SIG-M5 (cell line): ENCODE results near the gene STARD6.
"Not testable (repeated sequence)": the region's sequence is repeated elsewhere in the genome, so short reads cannot be mapped to it uniquely, and the experiment has no call there.

Experiments
- DNase-seq: peaks from one replicate; lab custom pipeline; 2025; lab: John Stamatoyannopoulos, UW

Gene STARD6, protein sequence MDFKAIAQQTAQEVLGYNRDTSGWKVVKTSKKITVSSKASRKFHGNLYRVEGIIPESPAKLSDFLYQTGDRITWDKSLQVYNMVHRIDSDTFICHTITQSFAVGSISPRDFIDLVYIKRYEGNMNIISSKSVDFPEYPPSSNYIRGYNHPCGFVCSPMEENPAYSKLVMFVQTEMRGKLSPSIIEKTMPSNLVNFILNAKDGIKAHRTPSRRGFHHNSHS

DNA sequence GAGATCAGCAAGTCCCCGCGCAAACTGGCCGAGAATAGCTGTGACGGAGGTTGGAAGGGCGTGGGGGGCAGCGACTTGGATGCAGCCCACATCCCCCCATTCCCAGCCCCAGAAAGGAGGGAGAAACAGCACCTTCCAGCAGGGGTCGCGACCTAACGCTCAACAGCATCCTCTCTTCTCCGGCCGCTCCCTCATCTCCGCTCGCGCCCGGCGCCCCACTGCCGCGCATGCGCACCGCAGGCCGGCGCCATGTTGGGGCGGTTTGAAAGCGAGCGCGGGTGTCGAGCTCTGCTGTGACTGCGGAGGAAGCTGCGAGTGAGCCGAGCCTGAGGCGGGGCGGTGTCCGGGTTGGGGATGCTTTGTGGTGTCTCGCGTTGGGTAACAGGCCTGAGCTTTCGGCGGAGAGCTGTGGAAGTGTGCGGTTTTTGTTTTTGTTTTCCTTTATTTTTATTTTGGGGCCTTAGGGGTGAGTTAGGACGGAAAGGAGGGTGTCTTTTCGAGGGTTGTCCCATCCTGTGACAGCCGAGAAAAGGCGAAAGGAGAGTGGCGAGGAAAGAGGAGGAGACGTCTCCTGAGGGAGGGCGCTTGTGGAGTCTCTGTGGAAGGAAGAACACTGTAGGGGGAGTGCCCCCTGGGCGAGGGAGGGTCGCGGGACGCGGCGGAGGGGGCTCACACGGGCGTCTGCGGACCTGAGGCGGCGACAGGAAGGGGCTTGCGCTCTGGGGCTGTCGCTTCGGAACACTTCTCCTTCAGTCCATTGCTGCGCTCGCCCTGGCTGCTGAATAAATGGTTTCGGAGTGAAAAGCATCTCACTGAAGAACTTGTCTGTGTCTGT, at the start of gene STARD6, which contains the start of gene C18orf54:
TSS of gene STARD6 (minus strand) at position 199 of the 835 bp plus-strand sequence. CDS start 3,285 bp downstream, outside the sequence.
TSS of gene C18orf54 (plus strand) at position 247 of the 835 bp plus-strand sequence. CDS start 2,667 bp downstream, outside the sequence.
- DNase-seq: peak; percentile 21

DNA sequence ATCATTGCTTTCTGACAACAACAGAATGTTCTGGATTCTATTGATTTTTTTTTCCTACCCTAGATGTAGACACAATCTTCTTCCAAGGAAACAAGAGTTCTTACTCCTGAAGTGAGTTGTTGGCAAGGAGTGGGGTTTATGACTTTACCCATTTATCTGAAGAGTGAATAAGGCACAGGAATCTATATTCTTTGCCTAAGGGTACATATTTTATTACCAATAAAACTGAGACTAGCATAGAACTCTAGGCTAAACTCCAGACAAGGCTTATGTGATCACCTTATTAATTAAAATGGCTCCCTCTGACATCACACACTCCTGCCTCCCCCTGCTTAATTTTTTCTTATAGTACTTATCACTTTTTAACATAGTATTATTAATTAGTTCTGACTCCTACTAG, 47.6 kb upstream of the STARD6 start:
- no peak for DNase-seq

DNA sequence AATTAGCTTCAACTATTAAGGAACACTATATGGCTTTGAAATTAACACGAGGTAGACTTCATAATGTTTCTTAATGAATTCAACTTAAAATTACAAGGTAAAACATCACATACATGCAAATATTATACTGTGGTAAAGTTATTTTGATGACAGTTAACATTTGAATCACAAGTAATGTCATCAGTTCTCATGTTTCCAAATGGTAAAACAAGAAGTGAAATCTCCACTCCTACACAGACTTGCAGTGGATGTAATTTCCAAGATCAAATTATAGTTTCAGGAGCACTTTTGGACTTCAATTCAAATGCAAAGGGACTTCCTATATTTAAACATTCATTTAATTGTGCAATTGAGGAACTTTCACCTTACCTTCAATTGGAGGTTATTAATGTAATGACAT, 39.1 kb upstream of the STARD6 start:
- no peak for DNase-seq

DNA sequence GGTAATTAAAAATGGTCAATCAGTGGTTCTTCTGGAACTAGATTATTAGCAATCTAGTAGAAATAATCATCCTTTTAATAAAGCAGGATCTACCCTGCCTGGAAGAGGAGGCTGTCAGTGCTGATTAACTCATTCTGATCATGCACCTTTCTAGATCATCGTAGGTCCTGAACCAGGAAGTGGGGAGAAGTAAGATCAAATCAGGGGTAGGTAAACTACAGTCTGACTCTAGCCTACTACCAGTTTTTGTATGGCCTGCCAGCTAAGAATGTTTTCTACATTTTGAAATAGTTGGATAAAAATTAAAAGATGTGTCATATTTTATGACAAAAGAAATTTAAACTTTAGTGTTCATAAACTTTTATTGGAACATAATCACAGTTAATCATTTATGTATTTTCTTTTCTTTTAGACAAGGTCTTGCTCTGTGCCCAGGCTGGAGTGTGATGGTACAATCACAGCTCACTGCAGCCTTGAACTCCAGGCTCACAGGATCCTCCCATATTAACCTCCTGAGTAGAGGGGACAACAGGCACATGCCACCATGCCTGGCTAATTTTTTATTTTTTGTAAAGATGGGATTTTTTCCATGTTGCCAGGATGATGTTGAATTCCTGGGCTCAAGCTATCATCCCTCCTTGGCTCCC, 36.1 kb upstream of the STARD6 start:
- DNase-seq: no peak

DNA sequence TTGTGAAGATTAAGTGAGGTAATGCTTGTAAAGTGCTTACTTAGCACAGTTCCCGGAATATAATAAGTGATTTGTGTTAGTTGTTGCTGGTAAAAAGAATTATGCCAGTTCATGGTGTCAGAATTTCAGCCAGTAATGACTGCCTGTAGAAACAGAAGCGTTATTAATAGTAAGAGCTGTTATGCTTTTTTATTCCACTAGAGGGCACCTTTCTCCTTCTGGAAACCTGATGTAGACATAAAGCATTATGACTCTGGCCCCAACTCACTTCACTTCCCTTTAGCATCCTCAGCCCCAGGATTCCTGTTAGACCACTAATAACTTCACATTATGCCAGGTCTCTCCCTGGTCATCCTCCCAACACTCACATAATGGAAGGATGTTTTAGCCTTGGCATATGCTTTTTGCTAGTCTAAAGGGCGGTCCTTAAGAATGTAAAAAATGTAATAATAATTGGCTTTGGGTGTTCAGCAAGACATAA, 34.9 kb upstream of the STARD6 start:
- DNase-seq: peak; percentile 29

DNA sequence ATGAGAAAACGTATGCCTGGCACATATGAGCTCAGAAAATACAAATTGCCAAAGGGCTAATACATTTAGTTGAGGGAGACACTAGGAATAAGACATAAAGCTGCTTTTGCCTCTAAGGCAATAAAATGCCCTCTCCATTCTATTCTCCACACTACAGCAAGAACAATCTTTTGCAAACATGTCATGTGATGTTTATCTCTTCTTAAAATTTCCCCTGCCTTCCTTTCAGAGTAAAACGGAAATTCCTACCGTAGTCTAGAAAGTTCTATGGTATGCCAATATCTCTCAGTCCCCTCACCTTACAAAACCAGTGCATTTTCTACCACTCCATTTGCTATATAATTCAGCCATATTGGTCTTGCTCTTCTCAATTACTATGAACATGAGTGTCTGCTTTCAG, 33.2 kb upstream of the STARD6 start:
- DNase-seq: no peak

DNA sequence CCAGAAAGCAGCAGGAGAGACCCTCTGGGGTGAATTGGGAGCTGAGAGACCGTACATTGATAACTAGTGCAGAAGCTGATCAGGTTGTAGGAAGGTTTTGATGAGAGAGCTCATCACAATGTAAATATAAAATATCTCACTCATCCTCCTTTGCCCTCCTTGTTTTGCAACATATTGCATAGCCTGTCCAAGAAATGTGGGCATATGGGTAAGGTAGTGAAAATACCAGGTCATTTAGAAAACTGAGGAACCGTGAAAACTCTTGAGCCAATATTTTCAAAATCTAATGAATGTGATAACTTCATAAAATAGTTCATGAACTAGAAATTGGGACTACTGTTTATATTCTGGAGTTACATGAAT, 31.5 kb upstream of the STARD6 start:
- no peak for DNase-seq

DNA sequence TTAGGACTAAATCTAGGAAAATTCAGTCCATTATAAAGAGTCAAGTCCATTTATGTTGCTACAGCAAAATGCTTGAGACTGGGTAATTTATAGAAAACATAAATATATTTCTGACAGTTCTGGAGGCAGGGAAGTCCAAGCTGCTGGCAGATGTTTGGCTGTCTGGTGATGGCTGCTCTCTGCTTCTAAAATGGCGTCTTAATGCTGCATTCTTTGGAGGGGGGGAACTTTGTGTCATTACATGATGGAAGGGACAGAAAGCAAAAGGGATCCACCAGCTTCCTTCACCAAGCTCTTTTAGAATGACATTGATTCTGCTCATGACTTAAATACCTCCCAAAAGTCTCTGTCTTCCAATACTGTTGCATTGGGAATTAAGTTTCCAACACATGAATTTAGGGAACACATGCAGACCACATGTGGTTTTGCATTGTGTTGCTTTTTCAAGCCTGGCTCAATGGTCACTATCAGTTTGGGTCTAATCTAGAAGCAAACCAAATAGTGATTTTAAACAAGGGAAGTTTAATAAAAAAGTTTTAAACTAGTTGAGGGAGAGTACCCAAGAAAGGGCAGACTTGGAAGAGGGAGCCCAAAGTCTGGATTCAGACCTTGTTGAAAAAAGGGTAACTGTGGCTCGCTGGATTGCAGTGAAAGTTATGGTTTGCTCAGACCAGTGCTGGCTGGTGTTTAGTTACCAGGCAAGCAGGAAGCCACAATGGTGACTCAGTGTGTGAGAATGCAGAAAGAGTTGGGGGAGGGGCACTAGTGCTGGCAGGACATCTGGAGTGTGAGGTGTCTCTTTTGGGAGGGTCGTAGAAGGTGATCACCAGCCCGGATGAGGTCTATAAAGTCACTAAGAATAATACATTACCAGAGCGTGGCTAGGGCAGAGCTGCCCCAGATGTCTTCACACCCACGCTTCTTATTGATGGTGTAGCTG, 30.8 kb upstream of the STARD6 start:
- DNase-seq: no peak

DNA sequence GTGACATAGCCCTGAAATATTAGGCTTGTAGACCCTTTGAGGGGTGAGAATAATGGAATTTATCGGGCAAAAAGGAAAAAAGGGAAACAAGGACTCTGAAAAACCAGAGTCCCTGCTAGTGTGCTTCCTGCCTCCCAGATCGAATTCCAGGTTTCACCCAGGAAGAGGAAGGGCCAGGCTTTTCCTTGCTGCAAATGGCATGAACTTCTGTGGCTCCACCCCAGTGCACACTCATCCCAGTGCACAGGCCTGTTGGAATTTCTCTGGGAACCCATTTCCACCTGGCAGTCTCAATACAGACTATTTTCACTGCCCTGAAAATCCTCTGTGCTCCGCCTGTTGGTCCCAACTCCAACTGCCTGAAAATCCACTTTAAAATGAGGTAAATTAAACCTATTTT, 30.0 kb upstream of the STARD6 start:
- DNase-seq: no peak

DNA sequence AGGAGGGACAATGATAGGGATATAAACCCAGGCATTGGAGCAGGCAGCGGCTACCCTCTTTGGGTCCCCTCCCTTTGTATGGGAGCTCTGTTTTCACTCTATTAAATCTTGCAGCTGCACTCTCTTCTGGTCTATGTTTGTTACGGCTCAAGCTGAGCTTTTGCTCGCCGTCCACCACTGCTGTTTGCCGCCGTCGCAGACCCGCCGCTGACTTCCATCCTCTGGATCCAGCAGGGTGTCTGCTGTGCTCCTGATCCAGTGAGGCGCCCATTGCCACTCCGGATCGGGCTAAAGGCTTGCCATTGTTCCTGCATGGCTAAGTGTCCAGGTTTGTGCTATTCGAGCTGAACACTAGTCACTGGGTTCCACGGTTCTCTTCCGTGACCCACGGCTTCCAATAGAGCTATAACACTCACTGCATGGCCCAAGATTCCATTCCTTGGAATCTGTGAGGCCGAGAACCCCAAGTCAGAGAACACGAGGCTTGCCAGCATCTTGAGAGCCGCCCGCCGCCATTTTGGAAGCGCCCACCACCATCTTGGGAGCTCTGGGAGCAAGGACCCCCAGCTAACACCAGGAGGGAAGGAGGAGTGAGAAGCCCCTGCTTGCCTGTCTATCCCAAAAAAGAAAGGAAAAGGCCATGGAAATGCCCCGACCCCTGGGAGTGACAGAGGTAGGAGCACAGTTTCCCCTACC, 29.3 kb upstream of the STARD6 start:
- not testable (repeated sequence) for DNase-seq

DNA sequence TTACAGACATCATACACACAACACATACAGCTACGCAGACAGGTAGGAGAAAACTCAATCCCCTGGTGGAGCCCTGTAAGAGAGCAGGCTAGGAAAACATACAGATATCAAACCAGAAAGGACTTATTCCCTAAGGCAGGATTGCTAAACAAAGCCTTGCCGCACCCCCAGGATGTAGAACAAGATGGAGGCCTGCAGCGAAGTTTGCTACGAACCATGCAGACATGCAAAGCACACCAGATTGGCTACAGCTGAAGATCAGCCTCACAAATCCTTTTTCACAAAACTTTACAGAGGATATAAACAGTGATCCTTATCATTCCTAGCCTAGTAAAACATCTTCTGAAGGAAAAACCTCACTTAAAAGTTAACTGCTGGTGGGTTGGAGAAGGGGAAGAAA, 28.4 kb upstream of the STARD6 start:
- DNase-seq: no peak

DNA sequence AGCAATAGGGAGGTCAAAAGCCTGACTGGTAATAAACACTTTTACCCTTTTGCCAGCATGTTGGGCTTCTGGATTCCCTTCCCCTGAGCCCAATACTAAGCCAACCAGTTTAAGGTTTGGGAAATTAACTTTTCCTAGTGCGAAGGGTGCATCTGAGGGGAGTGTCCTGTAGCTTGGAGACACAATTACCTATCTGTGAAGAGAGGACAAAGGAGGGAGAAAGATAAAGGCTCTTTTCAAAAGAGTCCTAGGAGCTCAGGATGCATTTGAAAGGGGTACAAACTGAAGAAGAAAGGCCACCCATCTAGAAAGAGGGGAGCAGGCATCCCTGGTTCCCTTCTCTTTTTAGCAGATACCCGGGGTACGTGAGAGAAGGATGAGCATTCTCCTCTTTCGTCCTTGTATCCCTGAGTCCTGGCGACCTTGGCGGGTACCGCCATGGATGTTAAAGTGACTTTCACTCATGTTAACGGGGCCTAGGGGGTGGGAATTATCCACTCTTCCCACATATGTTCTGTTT, 25.1 kb upstream of the STARD6 start:
- no peak for DNase-seq

DNA sequence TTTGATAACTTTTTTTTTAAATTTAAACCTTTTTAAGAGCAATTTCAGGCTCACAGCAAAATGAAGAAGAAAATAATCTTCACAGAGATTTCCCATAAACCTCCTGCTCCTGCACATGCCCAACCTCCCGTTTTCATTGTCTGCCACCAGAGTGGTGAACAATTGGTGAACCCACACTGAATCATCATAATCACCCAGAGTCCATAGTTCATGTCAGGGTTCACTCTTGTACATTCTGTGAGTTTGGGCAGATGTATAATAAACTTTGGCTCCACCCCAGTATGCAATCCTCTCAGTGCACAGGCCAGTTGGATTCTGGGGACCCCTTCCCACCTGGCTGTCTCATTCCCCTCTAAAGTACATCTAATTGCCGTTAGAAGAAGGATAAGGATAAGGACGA, 24.4 kb upstream of the STARD6 start:
- DNase-seq: no peak

DNA sequence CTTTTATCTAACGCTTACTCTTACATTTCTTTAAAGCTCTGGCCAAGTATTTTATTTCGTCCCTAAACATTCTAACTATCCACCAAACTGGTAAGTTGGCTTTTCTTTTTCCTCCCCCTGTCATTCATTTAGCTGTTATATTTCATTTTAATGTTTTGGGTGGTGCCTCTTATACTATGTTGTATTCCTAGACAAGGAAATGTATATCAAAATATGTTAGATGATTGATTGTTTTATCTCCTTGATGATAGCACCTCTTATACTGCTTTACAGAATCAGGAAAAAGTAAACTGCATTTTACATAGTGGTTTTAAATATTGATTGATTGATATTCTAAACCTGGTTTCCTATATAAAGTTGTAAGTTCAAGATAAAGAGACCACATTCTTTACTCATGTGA, 24.0 kb upstream of the STARD6 start:
- DNase-seq: no peak

DNA sequence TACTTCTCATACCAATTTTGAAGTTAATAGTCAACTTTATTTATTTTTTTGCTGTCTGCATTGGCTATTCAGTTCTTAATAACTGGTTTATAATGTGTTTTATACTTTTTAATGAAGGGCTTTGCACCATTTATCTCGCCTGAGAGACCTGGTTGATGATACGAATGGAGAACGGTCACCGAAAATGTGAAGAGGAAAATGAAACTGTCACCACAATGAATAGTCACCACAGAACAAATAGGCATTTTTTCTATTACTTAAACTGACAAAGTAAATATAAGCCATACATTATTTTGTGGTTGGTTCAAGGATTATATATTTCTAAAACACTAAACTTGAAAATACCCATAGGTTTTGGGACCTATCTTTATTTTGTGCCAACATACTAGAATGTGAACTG, 20.4 kb upstream of the STARD6 start:
- DNase-seq: no peak

DNA sequence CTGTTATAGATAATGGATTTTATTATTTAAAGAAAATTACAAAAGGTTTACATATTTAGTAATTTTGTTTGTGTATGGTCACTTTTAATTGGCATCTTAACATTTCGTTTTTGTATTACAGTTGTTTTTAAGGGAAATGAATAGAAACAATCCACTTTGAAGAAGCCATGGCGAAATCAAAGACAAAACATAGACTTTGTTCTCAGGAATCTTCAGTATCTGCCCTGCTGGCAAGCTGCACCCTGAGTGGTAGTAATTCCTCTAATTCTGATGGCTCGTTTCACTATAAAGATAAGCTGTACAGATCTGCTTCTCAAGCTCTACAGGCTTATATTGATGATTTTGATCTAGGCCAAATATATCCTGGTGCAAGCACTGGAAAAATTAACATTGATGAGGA, 2.7 kb upstream of the STARD6 start:
- no peak for DNase-seq

DNA sequence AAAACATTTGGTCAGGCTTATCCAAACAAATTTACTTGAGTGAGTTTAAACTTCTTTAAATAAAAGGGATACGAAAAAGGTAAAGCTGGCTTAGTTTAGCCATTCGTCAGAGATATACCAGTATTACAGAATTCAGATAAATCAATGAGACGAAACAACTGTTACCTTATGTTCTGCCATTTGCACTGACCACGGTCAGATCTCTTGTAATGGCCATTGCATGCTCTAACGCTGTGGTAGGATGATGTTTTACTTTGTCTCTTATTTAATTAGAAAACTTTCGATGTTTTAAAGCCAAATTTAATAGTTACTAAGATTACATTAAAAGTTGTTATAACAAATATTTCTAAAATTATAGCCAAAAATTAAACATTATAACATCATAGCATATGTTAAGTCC, 1.6 kb upstream of the STARD6 start:
- DNase-seq: no peak

DNA sequence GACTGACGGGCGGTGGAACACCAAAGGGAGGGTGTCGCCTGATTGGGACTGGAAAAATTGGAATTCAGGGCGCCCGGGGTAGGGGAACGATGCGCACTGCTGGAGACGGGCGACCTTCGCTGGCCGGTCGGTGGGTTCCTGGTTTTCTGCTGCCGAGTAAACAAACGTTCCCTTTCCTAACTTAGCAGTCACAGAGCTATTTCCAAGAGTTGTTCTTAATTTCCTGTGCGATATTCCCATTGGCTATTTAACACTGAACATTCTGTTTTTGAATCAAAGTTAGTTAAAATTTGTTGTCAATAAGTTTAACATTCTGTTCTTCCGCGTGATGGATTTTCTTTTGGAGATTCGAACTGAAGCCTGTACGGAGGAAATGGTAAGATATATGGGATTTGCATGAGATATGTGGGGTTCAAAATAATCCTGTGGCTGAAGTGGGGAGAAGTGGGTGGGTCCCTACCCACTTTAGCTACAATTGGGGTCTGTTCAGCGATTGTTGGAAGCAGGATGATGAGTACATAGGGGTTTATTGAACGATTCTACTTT, 910 bp upstream of the STARD6 start:
- DNase-seq: no peak

DNA sequence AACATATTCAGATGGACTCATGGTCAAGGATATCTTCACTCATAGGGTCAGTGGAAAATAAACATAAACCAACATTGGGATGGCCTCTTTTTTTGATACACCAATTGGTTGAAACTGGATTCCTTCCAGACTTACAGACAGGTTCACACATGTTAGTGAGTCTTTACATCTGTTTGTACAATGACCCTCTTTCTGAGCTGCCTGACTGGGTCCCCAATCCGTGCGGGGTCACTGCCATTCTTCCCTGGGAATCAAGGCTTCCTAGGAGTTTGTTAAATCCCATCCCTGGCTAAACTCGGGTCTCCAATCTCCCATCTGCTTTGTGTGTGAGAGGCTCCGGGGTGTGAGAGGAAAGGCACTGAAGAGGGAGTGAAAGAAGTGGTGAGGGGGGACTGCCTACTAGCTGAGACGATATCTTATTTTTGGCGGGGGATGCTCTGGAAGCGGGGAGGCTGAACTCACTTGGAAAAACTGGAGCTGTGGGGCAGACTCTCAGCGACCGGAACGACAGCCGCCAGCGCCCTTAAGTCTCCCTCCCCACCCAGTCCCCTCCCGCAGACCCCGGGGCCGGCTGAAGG, 487 bp downstream of the STARD6 start:
- DNase-seq: no peak

DNA sequence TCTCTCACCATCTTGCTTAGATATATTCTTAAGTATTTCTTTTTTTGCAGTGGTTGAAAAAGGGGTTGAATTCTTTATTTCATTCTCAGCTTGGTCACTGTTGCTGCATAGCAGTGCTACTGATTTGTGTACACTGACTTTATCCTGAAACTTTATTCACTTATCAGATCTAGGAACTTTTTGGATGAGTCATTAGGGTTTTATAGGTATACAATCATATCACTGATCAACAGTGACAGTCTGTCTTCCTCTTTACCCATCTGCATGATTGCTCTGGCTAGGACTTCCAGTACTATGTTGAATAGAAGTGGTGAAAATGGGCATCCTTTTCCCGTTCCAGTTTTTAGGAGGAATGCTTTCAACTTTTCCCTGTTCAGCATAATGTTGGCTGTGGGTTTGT, 6.5 kb downstream of the STARD6 start:
- no peak for DNase-seq
